ENCODE results near the gene WIPF1.

The WIPF1 gene

GRCh38 chr2:174574657-174575056 is 22.9 kb downstream of the WIPF1 start:
- whole genome bisulfite sequencing: 67% methylated on average over 2 of the region's 2 CpGs
- H3K4me1 ChIP-seq (ENCODE audit: control insufficient read depth, insufficient read depth, low read depth, low read length): no peaks in the 10 kb centered on the region
- no peak overlapping the region for H2BK120ac ChIP-seq (ENCODE audit: low read depth, low read length)
- no peak overlapping the region for H3K18ac ChIP-seq (ENCODE audit: low read depth in 1 of 2, low read length in 2 of 2)
- H3K4ac ChIP-seq (ENCODE audit: low read depth in 1 of 2, low read length in 2 of 2): no peak overlapping the region
- no peak overlapping the region for H3K23ac ChIP-seq (ENCODE audit: low read length in 2 of 2)
- no peaks in the 10 kb centered on the region for H3K9me3 ChIP-seq (ENCODE audit: control insufficient read depth, low read length)
- H4K8ac ChIP-seq (ENCODE audit: low read length): no peak overlapping the region
- no peak overlapping the region for H2BK5ac ChIP-seq (ENCODE audit: low read depth, low read length, poor library complexity, severe bottlenecking)
- H3K27ac ChIP-seq (ENCODE audit: low read length, poor library complexity, severe bottlenecking): no peak overlapping the region
- no peak overlapping the region for H3K4me3 ChIP-seq (ENCODE audit: insufficient read depth in 1 of 2, low read depth in 1 of 2, low read length in 2 of 2)
- H3K4me2 ChIP-seq (ENCODE audit: low read length, poor library complexity, severe bottlenecking): no peak overlapping the region
- DNase-seq: peak; percentile 38
- H3K36me3 ChIP-seq (ENCODE audit: control insufficient read depth in 1 of 2, insufficient read depth in 2 of 2, low read depth in 1 of 2, low read length in 2 of 2): peaks cover 24 to 88% of the 10 kb centered on the region in 2 experiments
- no peak overlapping the region for H3K9ac ChIP-seq (ENCODE audit: low read length)
- H4K91ac ChIP-seq (ENCODE audit: low read length): no peak overlapping the region
- H2BK12ac ChIP-seq (ENCODE audit: low read length in 2 of 2): no peak overlapping the region
- no peaks in the 10 kb centered on the region for H3K27me3 ChIP-seq (ENCODE audit: control insufficient read depth in 1 of 2, insufficient read depth in 1 of 2, low read length in 2 of 2)
- H2AFZ ChIP-seq (ENCODE audit: low read depth, low read length): no peak overlapping the region
- no peak overlapping the region for H3K14ac ChIP-seq (ENCODE audit: low read length in 2 of 2)
- H3K79me1 ChIP-seq (replicated peaks; ENCODE audit: low read length, poor library complexity, severe bottlenecking): peaks cover 3% of the 10 kb centered on the region
- no peak overlapping the region for H2AK5ac ChIP-seq (ENCODE audit: low read length, severe bottlenecking)
- H2BK15ac ChIP-seq (ENCODE audit: low read depth, poor library complexity, severe bottlenecking): no peak overlapping the region

- no peak overlapping the region for H2BK120ac ChIP-seq (ENCODE audit: low read depth, low read length)
- H3K18ac ChIP-seq (ENCODE audit: low read depth in 1 of 2, low read length in 2 of 2): no peak overlapping the region
- no peak overlapping the region for H2BK5ac ChIP-seq (ENCODE audit: low read depth, low read length, poor library complexity, severe bottlenecking)
- H4K8ac ChIP-seq (ENCODE audit: low read length): no peak overlapping the region
- no peak overlapping the region for H2AK5ac ChIP-seq (ENCODE audit: low read length, severe bottlenecking)
- H2AFZ ChIP-seq (ENCODE audit: low read depth, low read length): no peak overlapping the region
- no peak overlapping the region for H3K14ac ChIP-seq (ENCODE audit: low read length in 2 of 2)
- no peaks in the 10 kb centered on the region for H3K9me3 ChIP-seq (ENCODE audit: control insufficient read depth, low read length)
- peaks cover 24 to 88% of the 10 kb centered on the region in 2 experiments for H3K36me3 ChIP-seq (ENCODE audit: control insufficient read depth in 1 of 2, insufficient read depth in 2 of 2, low read depth in 1 of 2, low read length in 2 of 2)
- peak overlapping the region; percentile 1 for H4K91ac ChIP-seq (ENCODE audit: low read length)
- no peak overlapping the region for H3K23ac ChIP-seq (ENCODE audit: low read length in 2 of 2)
- peak overlapping the region in 1 of 2 experiments; percentile 58 for H3K4ac ChIP-seq (ENCODE audit: low read depth in 1 of 2, low read length in 2 of 2)
- WGBS: 94% methylated on average over 5 of the region's 6 CpGs
- peaks cover 3% of the 10 kb centered on the region for H3K79me1 ChIP-seq (replicated peaks; ENCODE audit: low read length, poor library complexity, severe bottlenecking)
- H2BK15ac ChIP-seq (ENCODE audit: low read depth, poor library complexity, severe bottlenecking): no peak overlapping the region
- H3K4me2 ChIP-seq (ENCODE audit: low read length, poor library complexity, severe bottlenecking): no peak overlapping the region
- no peak overlapping the region for H3K9ac ChIP-seq (ENCODE audit: low read length)
- no peak overlapping the region for H3K27ac ChIP-seq (ENCODE audit: low read length, poor library complexity, severe bottlenecking)
- H3K4me1 ChIP-seq (ENCODE audit: control insufficient read depth, insufficient read depth, low read depth, low read length): no peaks in the 10 kb centered on the region
- H3K4me3 ChIP-seq (ENCODE audit: insufficient read depth in 1 of 2, low read depth in 1 of 2, low read length in 2 of 2): no peak overlapping the region
- no peak overlapping the region for H2BK12ac ChIP-seq (ENCODE audit: low read length in 2 of 2)
- H3K27me3 ChIP-seq (ENCODE audit: control insufficient read depth in 1 of 2, insufficient read depth in 1 of 2, low read length in 2 of 2): no peaks in the 10 kb centered on the region
- no peak for DNase-seq
Observed at GRCh38 chr2:174573621-174574081, 24.0 kb downstream of the WIPF1 start.

GRCh38 chr2:174572556-174572955 is 25.0 kb downstream of the WIPF1 start:
- H3K4me3 ChIP-seq (ENCODE audit: insufficient read depth in 1 of 2, low read depth in 1 of 2, low read length in 2 of 2): no peak overlapping the region
- no peak overlapping the region for H2BK15ac ChIP-seq (ENCODE audit: low read depth, poor library complexity, severe bottlenecking)
- H4K8ac ChIP-seq (ENCODE audit: low read length): no peak overlapping the region
- H2BK120ac ChIP-seq (ENCODE audit: low read depth, low read length): no peak overlapping the region
- H3K4ac ChIP-seq (ENCODE audit: low read depth in 1 of 2, low read length in 2 of 2): no peak overlapping the region
- H2BK12ac ChIP-seq (ENCODE audit: low read length in 2 of 2): no peak overlapping the region
- H3K27me3 ChIP-seq (ENCODE audit: control insufficient read depth in 1 of 2, insufficient read depth in 1 of 2, low read length in 2 of 2): no peaks in the 10 kb centered on the region
- H3K4me1 ChIP-seq (ENCODE audit: control insufficient read depth, insufficient read depth, low read depth, low read length): no peaks in the 10 kb centered on the region
- H3K9me3 ChIP-seq (ENCODE audit: control insufficient read depth, low read length): no peaks in the 10 kb centered on the region
- H3K18ac ChIP-seq (ENCODE audit: low read depth in 1 of 2, low read length in 2 of 2): no peak overlapping the region
- no peak overlapping the region for H3K23ac ChIP-seq (ENCODE audit: low read length in 2 of 2)
- H3K27ac ChIP-seq (ENCODE audit: low read length, poor library complexity, severe bottlenecking): no peak overlapping the region
- H2AK5ac ChIP-seq (ENCODE audit: low read length, severe bottlenecking): no peak overlapping the region
- H3K14ac ChIP-seq (ENCODE audit: low read length in 2 of 2): no peak overlapping the region
- H2BK5ac ChIP-seq (ENCODE audit: low read depth, low read length, poor library complexity, severe bottlenecking): no peak overlapping the region
- no peak overlapping the region for H4K91ac ChIP-seq (ENCODE audit: low read length)
- no CpG with 5 or more reads among the region's 3 CpGs for WGBS
- no peak for DNase-seq
- H3K36me3 ChIP-seq (ENCODE audit: control insufficient read depth in 1 of 2, insufficient read depth in 2 of 2, low read depth in 1 of 2, low read length in 2 of 2): peaks cover 28 to 94% of the 10 kb centered on the region in 2 experiments
- peaks cover 3% of the 10 kb centered on the region for H3K79me1 ChIP-seq (replicated peaks; ENCODE audit: low read length, poor library complexity, severe bottlenecking)
- no peak overlapping the region for H3K9ac ChIP-seq (ENCODE audit: low read length)
- no peak overlapping the region for H2AFZ ChIP-seq (ENCODE audit: low read depth, low read length)
- no peak overlapping the region for H3K4me2 ChIP-seq (ENCODE audit: low read length, poor library complexity, severe bottlenecking)

- Histone ChIP-seq H3K14ac (ENCODE audit: low read length in 2 of 2) (no peak overlapping the region), H3K18ac (ENCODE audit: low read depth in 1 of 2, low read length in 2 of 2) (no peak overlapping the region)
- 95% methylated on average over 33 of the region's 33 CpGs for WGBS
Observed at GRCh38 chr2:174571669-174572323, 25.8 kb downstream of the WIPF1 start.

More at GRCh38 chr2:174571669-174572323, 25.8 kb downstream of the WIPF1 start:
- Histone ChIP-seq H3K9me3 (ENCODE audit: control insufficient read depth, low read length) (no peaks in the 10 kb centered on the region), H3K27ac (ENCODE audit: low read length, poor library complexity, severe bottlenecking) (no peak overlapping the region), H2AFZ (ENCODE audit: low read depth, low read length) (no peak overlapping the region), H3K4me2 (ENCODE audit: low read length, poor library complexity, severe bottlenecking) (no peak overlapping the region), H2AK5ac (ENCODE audit: low read length, severe bottlenecking) (no peak overlapping the region), H3K9ac (ENCODE audit: low read length) (no peak overlapping the region), H3K4me3 (ENCODE audit: insufficient read depth in 1 of 2, low read depth in 1 of 2, low read length in 2 of 2) (no peak overlapping the region), H2BK15ac (ENCODE audit: low read depth, poor library complexity, severe bottlenecking) (no peak overlapping the region), H4K8ac (ENCODE audit: low read length) (no peak overlapping the region), H3K36me3 (ENCODE audit: control insufficient read depth in 1 of 2, insufficient read depth in 2 of 2, low read depth in 1 of 2, low read length in 2 of 2) (peaks cover 30 to 94% of the 10 kb centered on the region in 2 experiments), H4K91ac (ENCODE audit: low read length) (no peak overlapping the region), H2BK120ac (ENCODE audit: low read depth, low read length) (no peak overlapping the region), H2BK12ac (ENCODE audit: low read length in 2 of 2) (no peak overlapping the region), H3K79me1 (replicated peaks; ENCODE audit: low read length, poor library complexity, severe bottlenecking) (peaks cover 3% of the 10 kb centered on the region), H3K23ac (ENCODE audit: low read length in 2 of 2) (no peak overlapping the region), H3K27me3 (ENCODE audit: control insufficient read depth in 1 of 2, insufficient read depth in 1 of 2, low read length in 2 of 2) (no peaks in the 10 kb centered on the region), H2BK5ac (ENCODE audit: low read depth, low read length, poor library complexity, severe bottlenecking) (no peak overlapping the region), H3K4me1 (ENCODE audit: control insufficient read depth, insufficient read depth, low read depth, low read length) (no peaks in the 10 kb centered on the region), H3K4ac (ENCODE audit: low read depth in 1 of 2, low read length in 2 of 2) (no peak overlapping the region)
- DNase-seq: no peak
